OCI-LY1 (cell line): Measurements from ENCODE around the gene SLC15A4.

ENCODE experiments used
- H2AFZ ChIP-seq: fragments of 200-600 bp; sonication (generic), shearing (Covaris generic); 2 replicates; pipeline ENCODE4 v1.6.0; 2014; ENCODE audit warnings: antibody characterized with exemption, mild to moderate bottlenecking, low read length
- H3F3A ChIP-seq: fragments of 200-600 bp; sonication (generic), shearing (Covaris generic); 2 replicates; pipeline ENCODE4 v1.6.0; 2014; ENCODE audit warnings: mild to moderate bottlenecking, antibody characterized with exemption, low read length, moderate library complexity; ENCODE audit not compliant: insufficient read depth
- H3K27ac ChIP-seq: fragments of 200-600 bp; sonication (generic); 2 replicates; pipeline ENCODE4 v1.5.1; 2014; ENCODE audit warnings: low read length, mixed run types, mild to moderate bottlenecking, low read depth; ENCODE audit not compliant: poor library complexity, severe bottlenecking
- H3K27me3 ChIP-seq: fragments of 200-600 bp; sonication (generic); 2 replicates; pipeline ENCODE4 v1.6.0; 2014; ENCODE audit warnings: antibody characterized with exemption, mild to moderate bottlenecking, low read length, moderate library complexity; ENCODE audit not compliant: insufficient read depth
- H3K36me3 ChIP-seq: fragments of 200-600 bp; sonication (generic); 2 replicates; pipeline ENCODE4 v1.6.1; 2014; ENCODE audit warnings: mild to moderate bottlenecking, antibody characterized with exemption, low read length, moderate library complexity, mixed read lengths; ENCODE audit not compliant: insufficient read depth
- H3K4me1 ChIP-seq: fragments of 200-600 bp; sonication (generic); 2 replicates; pipeline ENCODE4 v1.5.1; 2014; ENCODE audit warnings: mild to moderate bottlenecking, low read length, moderate library complexity; ENCODE audit not compliant: insufficient read depth, severe bottlenecking
- H3K4me2 ChIP-seq: fragments of 200-600 bp; sonication (generic), shearing (Covaris generic); 2 replicates; pipeline ENCODE4 v1.6.1; 2014; ENCODE audit warnings: low read length
- H3K4me3 ChIP-seq: fragments of 200-600 bp; sonication (generic); 2 replicates; pipeline ENCODE4 v1.5.1; 2014; ENCODE audit warnings: low read length, low read depth, mild to moderate bottlenecking, mixed read lengths; ENCODE audit not compliant: poor library complexity, severe bottlenecking
- H3K79me2 ChIP-seq: fragments of 200-600 bp; shearing (Covaris generic); 2 replicates; pipeline ENCODE4 v1.6.1; 2016; ENCODE audit warnings: mixed run types, low read length, mixed read lengths; ENCODE audit not compliant: insufficient read depth
- H3K9ac ChIP-seq: fragments of 200-600 bp; sonication (generic), shearing (Covaris generic); 2 replicates; pipeline ENCODE4 v1.6.1; 2014; ENCODE audit warnings: mild to moderate bottlenecking, low read length, mixed read lengths
- H3K9me2 ChIP-seq: fragments of 200-600 bp; sonication (generic), shearing (Covaris generic); 2 replicates; pipeline ENCODE4 v1.6.1; 2014; ENCODE audit warnings: low read depth, mild to moderate bottlenecking, low read length, mixed read lengths
- H3K9me3 ChIP-seq: fragments of 200-600 bp; shearing (Covaris generic); 2 replicates; pipeline ENCODE4 v1.6.1; 2014; ENCODE audit warnings: low read length, mixed read lengths
- H4K20me1 ChIP-seq: fragments of 200-600 bp; sonication (generic), shearing (Covaris generic); 2 replicates; pipeline ENCODE4 v1.6.0; 2016; ENCODE audit warnings: mild to moderate bottlenecking, low read length; ENCODE audit not compliant: insufficient read depth
- CTCF ChIP-seq: fragments of 200-600 bp; sonication (generic), shearing (Covaris generic); IDR thresholded peaks from 2 replicates; pipeline ENCODE4 v1.5.1; 2017; ENCODE audit warnings: mild to moderate bottlenecking, antibody characterized with exemption, low read length, moderate library complexity, mixed read lengths
- EZH2 ChIP-seq: fragments of 200-600 bp; sonication (generic), shearing (Covaris generic); IDR thresholded peaks from 2 replicates; pipeline ENCODE4 v1.8.0; 2017; ENCODE audit warnings: borderline replicate concordance, mixed run types, mild to moderate bottlenecking, antibody characterized with exemption, low read length, moderate library complexity, mixed read lengths

The SLC15A4 gene

GRCh38 chr12:128829861-128830504 lies 6.2 kb upstream of the SLC15A4 start:
- Histone ChIP-seq H3K27me3 (no peaks in the 10 kb centered on the region), H3K4me3 (no peak overlapping the region), H3K4me2 (peak overlapping the region; percentile 50), H3K27ac (peak overlapping the region; percentile 66), H3K9me2 (no peaks in the 10 kb centered on the region), H3K79me2 (no peaks in the 10 kb centered on the region), H2AFZ (no peak overlapping the region), H3K4me1 (peaks cover 23% of the 10 kb centered on the region), H3F3A (no peaks in the 10 kb centered on the region), H3K9ac (no peak overlapping the region), H3K36me3 (no peaks in the 10 kb centered on the region; the same call in 1 of the 2 replicates), H4K20me1 (no peaks in the 10 kb centered on the region), H3K9me3 (no peaks in the 10 kb centered on the region)
- no peak for TF ChIP-seq CTCF

GRCh38 chr12:128827724-128828123 lies 4.0 kb upstream of the SLC15A4 start:
- no peak overlapping the region for H3K9ac ChIP-seq
- H3K9me2 ChIP-seq, result no peaks in the 10 kb centered on the region
- no peak overlapping the region for H3K4me2 ChIP-seq
- H3F3A ChIP-seq, result no peaks in the 10 kb centered on the region
- H4K20me1 ChIP-seq, result no peaks in the 10 kb centered on the region
- no peaks in the 10 kb centered on the region for H3K79me2 ChIP-seq
- no peaks in the 10 kb centered on the region for H3K9me3 ChIP-seq
- H3K4me1 ChIP-seq, result peaks cover 35% of the 10 kb centered on the region
- H3K4me3 ChIP-seq, result no peak overlapping the region
- no peaks in the 10 kb centered on the region; the same call in 1 of the 2 replicates for H3K36me3 ChIP-seq
- H3K27me3 ChIP-seq, result no peaks in the 10 kb centered on the region
- no peak for TF ChIP-seq EZH2
- H2AFZ ChIP-seq, result no peak overlapping the region
- no peak overlapping the region for H3K27ac ChIP-seq

DNA sequence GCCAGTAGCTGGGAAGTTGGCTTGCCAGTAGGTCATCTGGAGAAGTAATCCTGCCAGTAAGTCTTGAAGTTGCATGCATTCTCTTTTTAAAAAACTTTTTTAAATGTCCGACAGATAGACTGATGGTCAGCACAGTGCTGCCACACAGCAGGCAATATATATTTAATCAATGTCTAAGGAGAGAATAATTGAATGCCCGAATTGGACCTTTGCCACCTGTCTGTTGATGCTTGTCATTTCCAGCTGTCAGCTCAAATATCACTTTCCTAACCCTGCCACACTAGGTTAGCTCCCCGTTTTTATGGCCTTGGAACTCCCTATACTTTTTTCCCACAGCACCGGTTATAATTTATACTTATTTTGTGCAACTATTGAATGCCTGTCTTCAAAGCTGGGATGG lies 2.1 kb upstream of the SLC15A4 start:
- H2AFZ ChIP-seq, result no peak overlapping the region
- no peaks in the 10 kb centered on the region for H4K20me1 ChIP-seq
- H3K27me3 ChIP-seq, result no peaks in the 10 kb centered on the region
- H3F3A ChIP-seq, result no peaks in the 10 kb centered on the region
- H3K27ac ChIP-seq, result no peak overlapping the region
- H3K9me3 ChIP-seq, result no peaks in the 10 kb centered on the region
- no peaks in the 10 kb centered on the region for H3K79me2 ChIP-seq
- TF ChIP-seq CTCF (no peak), EZH2 (no peak)
- H3K4me3 ChIP-seq, result no peak overlapping the region
- H3K4me2 ChIP-seq, result no peak overlapping the region
- no peaks in the 10 kb centered on the region for H3K9me2 ChIP-seq
- H3K36me3 ChIP-seq, result no peaks in the 10 kb centered on the region; the same call in 1 of the 2 replicates
- no peak overlapping the region for H3K9ac ChIP-seq
- H3K4me1 ChIP-seq, result peaks cover 51% of the 10 kb centered on the region
